DOHH2 (cell line): Measurements from ENCODE around the gene ZNF860.
A peak's percentile ranks its signal among the peaks of the same experiment; 100 is the strongest.

Source experiments
- H3F3A ChIP-seq: fragments of 200-600 bp; sonication (generic), shearing (Covaris generic); 2 replicates; pipeline ENCODE4 v1.6.0; 2016; ENCODE audit warnings: antibody characterized with exemption, mild to moderate bottlenecking; ENCODE audit not compliant: control insufficient read depth, insufficient read depth
- H3K27ac ChIP-seq: fragments of 200-600 bp; sonication (generic); 2 replicates; pipeline ENCODE4 v1.5.1; 2014; ENCODE audit warnings: low read depth, mild to moderate bottlenecking, low read length, moderate library complexity
- H3K27me3 ChIP-seq: fragments of 200-600 bp; sonication (generic); 2 replicates; pipeline ENCODE4 v1.6.1; 2014; ENCODE audit warnings: mild to moderate bottlenecking, low read length, mixed read lengths; ENCODE audit not compliant: control insufficient read depth
- H3K36me3 ChIP-seq: fragments of 200-600 bp; sonication (generic); 2 replicates; pipeline ENCODE4 v1.6.1; 2014; ENCODE audit warnings: mild to moderate bottlenecking, low read length, moderate library complexity, mixed read lengths; ENCODE audit not compliant: control insufficient read depth
- H3K4me1 ChIP-seq: fragments of 200-600 bp; sonication (generic); 2 replicates; pipeline ENCODE4 v1.6.1; 2014; ENCODE audit warnings: mild to moderate bottlenecking, low read length, mixed read lengths; ENCODE audit not compliant: control insufficient read depth
- H3K4me2 ChIP-seq: fragments of 200-600 bp; sonication (generic); 2 replicates; pipeline ENCODE4 v1.6.0; 2014; ENCODE audit warnings: mild to moderate bottlenecking, low read length, moderate library complexity
- H3K4me3 ChIP-seq: fragments of 200-600 bp; sonication (generic); 2 replicates; pipeline ENCODE4 v1.5.1; 2014; ENCODE audit warnings: mild to moderate bottlenecking, low read length, mixed read lengths
- H3K79me2 ChIP-seq: fragments of 200-600 bp; sonication (generic); 2 replicates; pipeline ENCODE4 v1.6.1; 2014; ENCODE audit warnings: mild to moderate bottlenecking, low read length, mixed read lengths; ENCODE audit not compliant: control insufficient read depth
- H3K9me2 ChIP-seq: fragments of 200-600 bp; sonication (generic); replicated peaks from 2 replicates; pipeline ENCODE4 v1.6.1; 2014; ENCODE audit warnings: mild to moderate bottlenecking, low read length, mixed read lengths; ENCODE audit not compliant: control insufficient read depth
- H3K9me3 ChIP-seq: fragments of 200-600 bp; sonication (generic); 2 replicates; pipeline ENCODE4 v1.6.1; 2014; ENCODE audit warnings: antibody characterized with exemption, low read length, mixed read lengths; ENCODE audit not compliant: control insufficient read depth, insufficient read depth
- H4K20me1 ChIP-seq: fragments of 200-600 bp; sonication (generic); 2 replicates; pipeline ENCODE4 v1.6.0; 2014; ENCODE audit warnings: low read depth, mild to moderate bottlenecking, antibody characterized with exemption, low read length, moderate library complexity; ENCODE audit not compliant: control insufficient read depth, insufficient read depth
- EZH2phosphoT487 ChIP-seq: fragments of 200-600 bp; sonication (generic); IDR thresholded peaks from 2 replicates; pipeline ENCODE4 v1.6.1; 2017; ENCODE audit warnings: borderline replicate concordance, mild to moderate bottlenecking, antibody characterized with exemption, low read length, moderate library complexity, mixed read lengths
- TF ChIP-seq, protein P1 (sequence below): fragments of 200-600 bp; sonication (generic); IDR thresholded peaks from one replicate; pipeline ENCODE4 v1.5.1; 2014; ENCODE audit warnings: antibody characterized with exemption, mild to moderate bottlenecking, low read depth, low read length; ENCODE audit not compliant: poor library complexity, severe bottlenecking

Gene ZNF860

DNA sequence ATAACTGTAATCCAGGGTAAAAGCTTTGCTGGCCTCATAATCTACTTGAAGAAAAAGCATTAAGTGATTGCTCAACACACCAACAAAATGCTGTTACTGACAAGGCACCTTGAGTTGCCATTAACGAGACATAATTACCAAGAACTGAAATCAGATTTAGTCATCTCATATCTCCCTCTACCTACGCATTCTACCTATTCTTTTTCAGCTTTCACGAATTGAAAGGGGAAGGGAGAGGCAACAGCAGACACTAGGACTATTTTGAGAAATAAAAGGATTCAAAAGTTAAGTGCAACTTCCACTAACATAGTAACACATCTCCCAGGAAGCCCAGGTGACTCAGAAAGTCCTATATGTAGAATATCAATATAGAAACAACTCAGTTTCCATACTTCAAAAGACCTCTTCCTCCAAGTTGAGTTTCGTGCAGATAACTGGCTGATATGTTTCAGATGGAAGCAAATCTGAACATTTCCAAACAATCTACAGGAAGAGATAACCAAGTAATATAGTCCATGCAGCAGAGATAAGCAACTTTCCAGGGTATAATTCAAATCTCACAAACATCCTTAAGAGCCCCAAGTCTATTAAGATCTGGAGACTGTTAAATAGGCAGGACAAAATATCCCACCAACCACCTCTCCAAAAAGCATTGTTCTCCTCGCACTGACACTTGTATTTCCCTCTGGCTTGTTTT, 2.4 kb upstream of the ZNF860 start:
- peak overlapping the region; percentile 94 for H3K4me3 ChIP-seq
- no peaks in the 10 kb centered on the region for H3K9me2 ChIP-seq
- H3K27ac ChIP-seq, result peak overlapping the region; percentile 89
- peaks cover 35% of the 10 kb centered on the region for H3F3A ChIP-seq
- TF ChIP-seq, protein P1, sequence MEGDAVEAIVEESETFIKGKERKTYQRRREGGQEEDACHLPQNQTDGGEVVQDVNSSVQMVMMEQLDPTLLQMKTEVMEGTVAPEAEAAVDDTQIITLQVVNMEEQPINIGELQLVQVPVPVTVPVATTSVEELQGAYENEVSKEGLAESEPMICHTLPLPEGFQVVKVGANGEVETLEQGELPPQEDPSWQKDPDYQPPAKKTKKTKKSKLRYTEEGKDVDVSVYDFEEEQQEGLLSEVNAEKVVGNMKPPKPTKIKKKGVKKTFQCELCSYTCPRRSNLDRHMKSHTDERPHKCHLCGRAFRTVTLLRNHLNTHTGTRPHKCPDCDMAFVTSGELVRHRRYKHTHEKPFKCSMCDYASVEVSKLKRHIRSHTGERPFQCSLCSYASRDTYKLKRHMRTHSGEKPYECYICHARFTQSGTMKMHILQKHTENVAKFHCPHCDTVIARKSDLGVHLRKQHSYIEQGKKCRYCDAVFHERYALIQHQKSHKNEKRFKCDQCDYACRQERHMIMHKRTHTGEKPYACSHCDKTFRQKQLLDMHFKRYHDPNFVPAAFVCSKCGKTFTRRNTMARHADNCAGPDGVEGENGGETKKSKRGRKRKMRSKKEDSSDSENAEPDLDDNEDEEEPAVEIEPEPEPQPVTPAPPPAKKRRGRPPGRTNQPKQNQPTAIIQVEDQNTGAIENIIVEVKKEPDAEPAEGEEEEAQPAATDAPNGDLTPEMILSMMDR, result no peak
- TF ChIP-seq EZH2phosphoT487, result no peak
- H3K9me3 ChIP-seq, result no peaks in the 10 kb centered on the region
- H3K4me1 ChIP-seq, result peaks cover 75% of the 10 kb centered on the region
- H3K79me2 ChIP-seq, result peaks cover 96% of the 10 kb centered on the region
- no peaks in the 10 kb centered on the region for H3K27me3 ChIP-seq
- H4K20me1 ChIP-seq, result no peaks in the 10 kb centered on the region
- H3K36me3 ChIP-seq, result peaks cover 61% of the 10 kb centered on the region
- H3K4me2 ChIP-seq, result peak overlapping the region; percentile 99

DNA sequence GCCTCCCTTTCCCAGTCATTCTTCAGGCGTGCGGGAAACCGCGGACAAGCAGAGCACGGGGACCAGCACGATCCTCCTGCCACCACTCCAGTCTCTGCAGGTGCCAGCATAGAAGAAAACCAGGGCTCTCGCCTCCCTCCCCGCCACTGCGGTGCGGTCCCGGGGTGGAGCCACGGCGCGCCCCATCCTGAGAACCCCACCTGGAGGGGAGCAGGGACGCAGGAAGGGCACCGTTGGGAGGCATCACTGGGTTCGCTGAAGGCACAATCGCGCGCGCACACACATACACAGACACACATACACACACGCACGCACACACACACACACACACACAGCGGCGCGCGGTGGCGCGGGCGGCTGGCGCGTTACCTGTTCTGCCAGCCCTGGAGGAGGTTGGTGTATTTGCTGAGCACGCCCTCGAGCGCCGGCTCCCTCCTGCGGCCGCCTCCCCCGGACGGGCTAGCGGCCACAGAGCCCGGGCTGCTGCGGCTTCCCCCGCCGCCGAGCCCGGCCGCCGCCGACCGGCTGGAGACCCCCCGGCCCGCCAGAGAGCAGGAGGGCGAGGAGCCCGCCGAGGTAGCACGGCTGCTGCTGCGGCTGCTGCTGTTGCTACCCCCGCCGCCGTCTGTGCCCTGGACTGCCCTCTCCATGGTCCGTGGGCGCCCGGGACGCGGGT, 882 bp upstream of the ZNF860 start:
- no peak for TF ChIP-seq EZH2phosphoT487
- TF ChIP-seq, protein P1, result peak; percentile 31
- Histone ChIP-seq H3F3A (peaks cover 31% of the 10 kb centered on the region), H3K9me3 (no peaks in the 10 kb centered on the region), H3K36me3 (peaks cover 56% of the 10 kb centered on the region), H3K79me2 (peaks cover 87% of the 10 kb centered on the region), H3K27ac (peak overlapping the region; percentile 68), H3K4me1 (peaks cover 74% of the 10 kb centered on the region), H3K27me3 (no peaks in the 10 kb centered on the region), H4K20me1 (no peaks in the 10 kb centered on the region), H3K4me2 (peak overlapping the region; percentile 99), H3K4me3 (peak overlapping the region; percentile 94), H3K9me2 (no peaks in the 10 kb centered on the region)

DNA sequence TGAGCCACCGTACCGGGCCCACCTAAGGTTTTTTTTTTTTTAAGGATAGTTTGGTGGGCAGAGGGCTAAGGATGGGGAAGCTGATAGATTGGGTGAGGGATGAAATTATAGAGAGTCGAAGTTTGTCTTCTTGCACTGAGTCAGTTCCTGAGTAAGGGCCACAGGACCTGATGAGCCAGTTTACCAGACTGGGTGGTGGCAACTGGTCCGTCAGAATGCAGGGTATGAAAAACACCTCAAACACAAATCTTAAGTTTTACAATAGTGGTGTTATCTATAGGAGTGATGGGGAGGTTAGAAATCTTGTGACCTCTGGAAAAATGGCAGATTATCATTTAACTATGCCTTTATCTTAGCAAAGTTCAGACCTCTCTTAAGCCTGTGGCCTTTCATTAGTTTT, 2.8 kb downstream of the ZNF860 start:
- Histone ChIP-seq H3F3A (peaks cover 9% of the 10 kb centered on the region), H4K20me1 (no peaks in the 10 kb centered on the region), H3K27me3 (no peaks in the 10 kb centered on the region), H3K9me3 (no peaks in the 10 kb centered on the region), H3K4me2 (0 out of 2 replicates have a peak overlapping the region, but pooled peaks have one; percentile 0), H3K27ac (no peak overlapping the region), H3K4me1 (peaks cover 42% of the 10 kb centered on the region), H3K79me2 (peaks cover 51% of the 10 kb centered on the region), H3K9me2 (no peaks in the 10 kb centered on the region), H3K4me3 (no peak overlapping the region), H3K36me3 (peaks cover 48% of the 10 kb centered on the region)
- no peak for TF ChIP-seq EZH2phosphoT487
- TF ChIP-seq, protein P1, result no peak
